ENCODE results near the gene ADNP. TPM values are rescaled to one million over a fixed set of nuclear protein-coding genes. Genes with fewer than 3 reads are reported as not detected.
A peak's percentile ranks its signal among the peaks of the same experiment; 100 is the strongest.
"Not testable (repeated sequence)": the region's sequence is repeated elsewhere in the genome, so short reads cannot be mapped to it uniquely, and the experiment has no call there.

Gene ADNP
- 127 TPM for total RNA-seq

DNA sequence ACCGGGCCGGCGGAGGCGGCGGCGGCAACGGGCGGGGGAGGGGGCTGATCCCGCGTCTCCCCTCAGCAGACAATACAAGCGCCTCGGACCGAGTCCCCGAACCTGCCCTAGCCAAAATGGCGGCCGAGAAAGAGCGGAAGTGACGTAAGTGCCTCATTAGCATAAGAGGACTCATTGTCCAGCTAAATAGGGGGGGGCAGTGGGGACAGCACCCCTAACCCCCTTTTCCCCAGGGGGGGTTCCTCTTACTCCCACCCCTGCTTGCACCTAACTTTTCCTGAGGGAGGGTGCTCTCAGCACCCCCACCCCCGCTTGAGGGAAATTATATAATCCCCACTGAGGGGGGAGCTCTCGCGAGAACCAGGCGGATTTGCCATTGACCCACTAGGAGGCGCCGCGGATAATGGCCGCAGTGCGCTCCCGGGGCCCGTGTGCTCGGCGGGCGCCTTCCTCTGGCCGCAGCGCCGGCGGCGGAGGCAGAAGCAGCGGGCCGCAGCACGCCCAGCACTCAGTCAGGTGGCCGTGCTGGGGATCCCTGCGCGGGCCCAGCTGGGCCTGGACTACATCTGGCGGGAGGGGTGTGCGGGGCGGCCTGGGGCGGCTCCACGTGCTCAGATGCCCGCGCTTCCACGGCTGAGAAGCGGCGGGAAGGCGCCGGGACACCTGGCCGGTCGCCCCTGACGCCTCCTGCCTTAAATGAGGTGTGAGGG lies at the start of gene ADNP:
Gene ADNP (minus strand): TSS at position 132 of the 710 bp plus-strand sequence. CDS start 27,441 bp downstream, outside the sequence.
- peak; percentile 93 for DNase-seq (ENCODE audit: low spot score)

DNA sequence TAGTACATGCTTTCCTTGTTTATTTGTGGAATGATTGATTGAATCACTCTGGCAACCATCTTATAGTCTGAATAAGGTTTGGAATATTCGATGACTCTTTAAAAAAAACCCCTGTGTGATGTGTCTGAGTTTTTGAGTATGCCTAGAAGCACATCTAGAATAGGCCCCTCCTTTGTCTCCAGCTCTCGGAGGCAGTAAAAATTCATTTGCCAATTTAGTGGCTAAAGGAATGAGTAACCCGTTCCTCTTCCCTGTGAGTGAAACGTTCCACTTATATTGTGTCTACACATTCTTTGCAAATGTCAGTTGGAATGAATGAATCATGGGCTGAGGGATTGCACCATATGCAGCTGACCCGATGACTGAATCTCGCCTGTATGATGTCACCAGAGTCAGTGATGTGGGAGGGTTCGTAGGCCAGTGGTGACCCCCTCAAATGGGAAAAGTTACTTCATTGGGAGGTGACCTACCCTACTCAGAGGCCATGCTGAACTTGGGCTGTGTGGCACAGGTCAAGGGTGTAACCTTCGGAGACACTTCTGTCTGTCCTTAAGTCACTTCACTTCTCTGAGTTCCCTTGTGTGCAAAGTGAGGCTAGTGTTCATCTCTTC lies 48.9 kb upstream of the ADNP start:
- DNase-seq (ENCODE audit: low spot score), result no peak

DNA sequence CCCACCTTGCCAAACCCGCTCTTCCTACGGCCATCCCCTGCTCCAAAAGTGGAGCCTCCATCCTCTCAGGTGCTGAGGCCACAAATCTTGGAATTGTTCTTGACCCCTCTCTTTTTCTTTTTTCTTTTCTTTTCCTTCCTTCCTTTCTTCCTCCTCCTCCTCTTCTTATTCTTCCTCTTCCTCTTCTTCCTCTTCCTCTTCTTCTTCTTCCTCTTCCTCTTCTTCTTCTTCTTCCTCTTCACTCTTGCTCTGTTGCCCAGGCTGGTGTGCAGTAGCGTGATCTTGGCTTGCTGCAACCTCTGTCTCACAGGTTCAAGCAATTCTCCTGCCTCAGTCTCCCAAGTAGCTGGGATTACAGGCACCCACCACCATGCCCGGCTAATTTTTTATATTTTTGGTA lies 47.3 kb upstream of the ADNP start:
- DNase-seq (ENCODE audit: low spot score), result not testable (repeated sequence)

DNA sequence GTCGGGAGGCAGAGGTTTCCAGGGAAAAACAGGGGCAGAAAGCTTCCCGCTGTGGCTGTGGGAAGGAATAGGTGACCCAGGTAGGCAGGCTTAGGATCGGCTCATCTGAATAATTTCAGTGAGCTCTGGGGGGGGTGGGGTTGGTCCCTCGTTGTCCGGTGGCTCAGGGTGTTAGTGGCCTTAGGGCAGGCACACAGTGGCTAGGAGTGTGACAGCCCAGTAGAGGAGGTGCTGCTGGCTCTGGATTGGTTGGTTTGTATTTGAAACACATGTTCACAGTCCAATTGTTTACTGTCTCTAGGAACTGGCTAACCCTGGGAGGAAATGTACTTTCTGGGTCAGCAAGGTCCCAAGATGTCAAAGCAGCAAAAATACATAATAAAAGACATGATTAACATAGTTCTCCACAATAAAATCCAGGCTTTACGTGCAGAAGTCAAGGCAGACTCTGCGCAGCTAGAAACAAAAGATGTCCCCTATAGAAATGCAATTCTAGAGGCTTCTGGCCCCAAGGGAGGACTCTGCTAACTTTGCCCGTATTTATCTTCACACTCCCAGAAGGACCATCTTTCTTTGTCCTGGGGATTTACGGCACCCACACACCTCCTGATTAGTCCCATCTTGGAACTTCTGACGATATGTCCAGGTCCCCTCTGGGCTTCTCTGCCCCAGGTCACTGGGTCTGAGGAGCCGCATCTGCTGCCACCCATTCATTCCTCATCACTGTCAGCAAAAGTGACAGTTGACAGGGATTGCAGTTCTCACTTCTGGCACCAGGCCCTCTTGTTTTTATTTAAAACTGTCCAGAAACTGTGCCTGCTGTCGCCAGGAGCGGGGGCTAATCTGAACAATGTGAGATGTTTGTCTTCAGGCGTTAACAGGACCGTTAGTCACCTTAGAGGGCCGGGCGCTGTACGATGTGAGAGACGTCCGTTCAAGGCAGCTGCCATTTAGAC lies 46.1 kb upstream of the ADNP start:
- DNase-seq (ENCODE audit: low spot score), result no peak

DNA sequence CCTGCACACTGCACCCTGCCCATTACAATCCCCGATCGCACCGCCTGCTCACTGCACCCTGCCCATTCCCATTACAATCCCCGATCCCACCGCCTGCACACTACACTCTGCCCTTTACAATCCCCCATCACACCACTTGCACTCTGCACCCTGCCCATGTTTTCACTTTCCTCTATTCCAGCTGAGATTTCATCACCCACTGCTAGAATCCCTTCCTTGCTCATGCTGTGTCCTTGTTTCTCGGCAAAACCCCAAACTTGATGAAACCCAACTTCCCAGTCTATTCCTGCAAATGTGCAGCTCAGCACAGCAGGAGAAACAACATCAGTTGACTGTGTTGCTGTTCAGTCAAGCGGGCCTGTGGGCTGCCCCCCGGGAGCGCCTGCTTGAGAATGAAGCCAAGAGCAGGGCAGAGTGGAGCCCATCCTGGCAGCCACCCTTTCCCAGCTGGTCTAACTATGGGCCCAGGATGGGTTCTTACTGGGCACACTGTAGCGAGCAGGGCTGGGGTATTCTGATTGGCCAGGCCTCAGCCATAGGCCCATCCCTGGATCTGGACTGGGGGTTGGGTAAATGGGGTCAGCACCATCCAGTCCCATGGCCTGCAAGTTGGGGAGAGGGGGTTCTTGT lies 44.6 kb upstream of the ADNP start:
- no peak for DNase-seq (ENCODE audit: low spot score)

DNA sequence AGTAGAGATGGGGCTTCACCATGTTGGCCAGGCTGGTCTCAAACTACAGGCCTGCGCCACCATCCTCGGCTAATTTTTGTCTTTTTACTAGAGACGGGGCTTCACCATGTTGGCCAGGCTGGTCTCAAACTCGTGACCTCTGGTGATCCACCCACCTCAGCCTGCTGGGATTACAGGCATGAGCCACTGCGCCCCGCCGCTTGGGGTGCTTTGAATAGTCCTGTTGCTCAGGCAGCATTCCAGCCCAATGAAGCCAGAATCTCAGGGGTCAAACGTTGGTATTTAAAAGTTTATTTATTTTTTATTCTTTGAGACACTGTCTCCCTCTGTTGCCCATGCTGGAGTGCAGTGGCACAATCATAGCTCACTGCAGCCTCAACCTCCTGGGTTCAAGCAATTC lies 38.7 kb upstream of the ADNP start:
- no peak for DNase-seq (ENCODE audit: low spot score)

DNA sequence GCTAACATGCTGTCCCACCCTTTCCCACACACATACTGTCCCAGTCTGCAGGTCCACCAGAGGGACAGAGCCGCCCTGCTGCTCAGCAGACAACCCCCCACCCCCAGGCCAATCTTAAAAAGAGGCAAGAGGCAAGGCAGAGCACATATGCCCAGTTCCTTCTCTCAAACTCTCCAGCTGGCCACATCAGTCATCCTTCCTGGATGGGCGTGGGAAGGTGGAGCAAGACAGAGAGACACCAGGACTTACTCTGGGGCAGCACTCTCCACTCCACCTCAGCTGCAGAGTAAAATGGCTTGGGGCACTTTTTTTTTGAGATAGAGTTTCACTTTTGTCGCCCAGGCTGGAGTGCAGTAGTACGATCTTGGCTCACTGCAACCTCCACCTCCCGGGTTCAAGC lies 38.2 kb upstream of the ADNP start:
- no peak for DNase-seq (ENCODE audit: low spot score)

DNA sequence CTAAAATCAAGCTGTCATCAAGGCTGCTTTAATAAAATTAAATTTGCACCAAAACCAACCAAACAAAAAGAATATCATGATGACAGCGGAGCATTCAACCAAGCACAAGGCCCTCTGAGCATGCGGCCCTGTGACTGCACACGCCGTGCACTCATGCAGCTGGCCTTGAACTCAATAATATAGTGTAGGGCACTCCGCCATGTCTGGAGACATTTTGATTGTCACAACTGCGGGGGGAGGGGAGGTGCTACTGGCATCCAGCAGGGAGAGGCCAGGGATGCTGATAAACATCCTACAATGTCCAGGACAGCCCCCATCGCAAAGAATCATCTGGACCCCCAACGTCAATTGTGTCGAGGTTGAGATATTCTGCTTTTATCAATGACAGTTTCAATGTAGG lies 37.1 kb upstream of the ADNP start:
- no peak for DNase-seq (ENCODE audit: low spot score)

DNA sequence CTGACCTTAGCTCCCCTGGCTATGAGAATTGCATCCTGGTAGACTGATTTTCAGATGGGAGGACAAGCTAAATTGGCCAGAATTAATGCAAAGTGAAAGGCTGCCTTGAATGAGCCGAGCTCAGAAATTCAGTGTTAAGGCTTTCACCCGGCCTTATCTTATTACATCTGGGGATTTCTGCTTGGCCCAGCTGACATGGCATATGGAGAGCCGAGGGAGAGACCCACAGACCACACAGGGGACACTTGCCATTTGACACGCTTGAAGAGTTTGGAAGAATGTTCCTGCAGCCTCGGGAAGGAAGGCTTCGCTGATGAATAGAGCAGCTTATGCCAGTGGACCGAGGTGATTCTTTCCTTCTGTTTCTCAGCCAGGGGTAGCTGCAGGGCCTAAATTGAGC lies 36.3 kb upstream of the ADNP start:
- DNase-seq (ENCODE audit: low spot score), result no peak

DNA sequence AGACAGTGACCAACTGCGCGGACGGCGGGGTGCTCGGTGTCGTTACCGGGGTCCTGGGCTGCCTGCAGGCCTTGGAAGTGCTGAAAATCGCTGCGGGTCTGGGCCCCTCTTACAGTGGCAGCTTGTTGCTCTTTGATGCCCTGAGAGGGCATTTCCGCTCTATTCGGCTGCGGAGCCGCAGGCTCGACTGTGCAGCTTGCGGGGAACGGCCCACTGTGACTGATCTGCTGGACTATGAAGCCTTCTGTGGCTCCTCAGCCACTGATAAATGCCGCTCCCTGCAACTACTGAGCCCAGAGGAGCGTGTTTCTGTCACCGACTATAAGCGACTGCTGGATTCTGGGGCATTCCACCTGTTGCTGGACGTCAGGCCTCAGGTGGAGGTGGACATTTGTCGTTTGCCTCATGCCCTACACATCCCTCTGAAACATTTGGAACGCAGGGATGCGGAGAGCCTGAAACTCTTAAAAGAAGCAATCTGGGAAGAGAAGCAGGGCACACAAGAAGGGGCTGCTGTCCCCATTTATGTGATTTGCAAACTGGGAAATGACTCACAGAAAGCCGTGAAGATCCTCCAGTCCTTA lies 28.4 kb upstream of the ADNP start:
- no peak for DNase-seq (ENCODE audit: low spot score)

DNA sequence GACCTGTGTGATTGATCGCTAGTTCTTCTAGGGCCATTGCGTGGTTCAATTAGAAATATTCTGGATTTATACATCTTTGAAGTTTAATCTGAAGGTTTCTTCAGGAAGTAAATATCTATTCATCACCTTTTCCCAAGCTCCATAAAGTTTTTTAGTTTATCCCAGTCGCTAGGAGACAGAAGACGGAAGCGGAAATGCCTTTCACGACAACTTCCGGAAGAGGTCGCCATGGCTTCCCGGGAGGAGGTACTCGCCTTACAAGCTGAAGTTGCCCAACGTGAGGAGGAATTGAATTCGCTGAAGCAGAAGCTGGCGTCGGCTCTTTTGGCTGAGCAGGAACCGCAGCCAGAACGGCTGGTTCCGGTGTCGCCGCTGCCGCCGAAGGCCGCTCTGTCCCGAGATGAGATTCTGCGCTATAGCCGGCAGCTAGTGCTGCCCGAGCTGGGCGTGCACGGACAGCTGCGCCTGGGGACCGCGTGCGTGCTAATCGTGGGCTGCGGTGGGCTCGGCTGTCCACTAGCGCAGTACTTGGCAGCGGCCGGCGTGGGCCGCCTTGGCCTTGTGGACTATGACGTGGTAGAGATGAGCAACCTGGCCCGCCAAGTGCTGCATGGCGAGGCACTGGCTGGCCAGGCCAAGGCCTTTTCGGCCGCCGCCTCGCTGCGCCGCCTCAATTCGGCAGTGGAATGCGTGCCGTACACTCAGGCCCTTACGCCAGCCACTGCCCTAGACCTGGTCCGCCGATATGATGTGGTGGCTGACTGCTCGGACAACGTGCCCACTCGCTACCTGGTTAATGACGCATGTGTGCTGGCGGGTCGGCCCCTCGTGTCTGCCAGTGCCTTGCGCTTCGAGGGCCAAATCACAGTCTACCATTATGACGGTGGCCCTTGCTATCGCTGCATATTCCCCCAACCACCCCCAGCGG lies 27.6 kb upstream of the ADNP start, which contains the start of gene MOCS3:
Gene MOCS3 (plus strand): TSS at position 204 of the 928 bp plus-strand sequence. CDS start 25 bp downstream, at position 229.
- peak; percentile 90 for DNase-seq (ENCODE audit: low spot score)

DNA sequence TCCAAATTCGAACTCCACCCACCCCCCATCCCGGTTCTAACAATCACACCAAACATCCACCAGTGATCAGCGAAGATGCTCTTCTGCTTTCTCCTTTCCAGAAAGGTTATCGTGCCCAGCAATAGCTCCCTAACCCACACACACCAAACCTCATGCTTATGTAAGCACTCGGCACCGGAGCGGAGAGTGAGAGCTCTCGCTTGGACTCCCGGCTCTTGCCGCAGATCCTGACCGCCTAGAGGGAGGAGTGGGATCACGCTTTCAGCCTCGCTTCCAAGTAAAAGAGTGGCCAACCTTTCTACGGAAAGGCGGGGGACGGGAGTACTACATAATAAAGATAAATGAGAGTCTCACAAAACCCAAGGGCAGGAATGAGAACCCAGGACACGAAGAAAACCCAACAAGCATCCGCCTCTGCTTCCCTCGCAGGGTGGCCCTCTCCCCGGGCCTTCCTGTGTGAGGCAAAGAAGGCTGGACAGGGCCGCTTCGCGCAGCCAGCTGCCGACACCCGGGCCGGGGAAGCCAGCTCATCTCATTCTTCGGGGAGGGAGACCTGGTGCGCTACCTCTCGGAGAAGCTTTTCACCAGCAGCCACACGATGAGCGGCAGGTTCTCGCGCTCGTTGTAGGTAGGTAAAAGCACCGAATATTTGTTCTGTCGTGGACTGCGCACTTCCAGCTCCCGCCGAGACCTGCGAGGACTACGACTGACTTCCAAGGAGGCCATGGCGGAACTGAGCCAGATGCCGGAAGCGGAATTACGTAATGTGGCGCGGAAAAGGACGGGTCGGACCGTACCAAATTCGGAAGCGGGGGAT lies 26.8 kb upstream of the ADNP start, which contains the start of gene DPM1:
Gene DPM1 (minus strand): TSS at position 735 of the 817 bp plus-strand sequence. CDS start 9 bp downstream, at position 726.
- DNase-seq (ENCODE audit: low spot score), result peak; percentile 91

DNA sequence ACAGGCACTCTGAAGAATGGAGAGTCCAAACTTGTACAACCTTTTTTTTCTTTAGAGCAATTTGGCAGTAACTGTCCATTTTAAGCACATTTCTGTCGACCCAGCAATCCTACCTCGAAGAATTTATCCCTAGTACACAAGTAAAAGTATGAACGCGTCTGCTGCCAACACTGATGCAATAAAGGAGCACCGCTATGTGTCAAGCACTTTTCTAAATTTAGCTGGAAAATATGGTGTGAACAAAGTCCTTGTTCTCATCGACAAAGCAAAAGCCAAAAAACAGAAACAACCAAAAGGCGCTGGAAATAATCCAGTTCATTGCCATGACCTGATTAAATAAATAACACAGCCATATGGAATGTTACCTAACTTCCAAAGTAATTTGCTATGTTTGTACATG lies 26.0 kb upstream of the ADNP start:
- no peak for DNase-seq (ENCODE audit: low spot score)

DNA sequence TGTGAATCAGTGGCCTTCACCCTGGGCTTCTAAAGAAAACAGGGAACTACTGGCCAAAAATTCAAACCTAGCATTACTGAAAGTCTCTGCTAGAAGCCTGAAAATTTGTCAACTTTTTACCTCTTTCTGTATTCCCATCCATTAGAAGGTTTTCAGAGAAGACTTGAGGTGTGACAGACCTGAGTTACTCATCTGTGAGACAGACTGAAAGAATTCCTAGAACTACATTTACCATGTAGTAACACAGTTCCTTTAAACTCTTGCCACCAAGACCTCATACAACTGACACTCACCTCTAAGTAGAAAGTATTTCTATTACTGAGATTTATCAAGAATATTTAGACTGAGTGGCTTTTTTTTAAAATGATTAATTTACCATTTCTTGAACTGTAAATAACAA lies 22.6 kb upstream of the ADNP start:
- no peak for DNase-seq (ENCODE audit: low spot score)

DNA sequence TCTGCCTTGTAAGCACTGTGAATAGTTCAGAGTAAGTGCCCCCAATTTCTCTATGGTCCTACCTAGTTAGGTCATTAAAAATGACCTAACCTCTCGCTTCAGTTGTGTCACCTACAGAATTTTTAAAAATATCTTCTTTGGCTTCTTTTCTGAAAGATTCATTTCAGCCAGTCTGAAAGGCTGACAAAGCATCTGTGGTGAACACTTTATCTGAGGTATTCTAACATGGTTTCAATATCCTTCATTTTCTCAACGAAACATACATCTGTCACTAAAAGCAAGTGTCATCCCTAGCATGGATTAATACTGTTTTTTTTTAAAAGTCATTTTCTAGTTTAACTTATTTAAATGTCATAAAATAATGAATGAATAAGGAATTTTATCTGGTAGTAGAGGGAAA lies 22.0 kb upstream of the ADNP start:
- DNase-seq (ENCODE audit: low spot score), result no peak

DNA sequence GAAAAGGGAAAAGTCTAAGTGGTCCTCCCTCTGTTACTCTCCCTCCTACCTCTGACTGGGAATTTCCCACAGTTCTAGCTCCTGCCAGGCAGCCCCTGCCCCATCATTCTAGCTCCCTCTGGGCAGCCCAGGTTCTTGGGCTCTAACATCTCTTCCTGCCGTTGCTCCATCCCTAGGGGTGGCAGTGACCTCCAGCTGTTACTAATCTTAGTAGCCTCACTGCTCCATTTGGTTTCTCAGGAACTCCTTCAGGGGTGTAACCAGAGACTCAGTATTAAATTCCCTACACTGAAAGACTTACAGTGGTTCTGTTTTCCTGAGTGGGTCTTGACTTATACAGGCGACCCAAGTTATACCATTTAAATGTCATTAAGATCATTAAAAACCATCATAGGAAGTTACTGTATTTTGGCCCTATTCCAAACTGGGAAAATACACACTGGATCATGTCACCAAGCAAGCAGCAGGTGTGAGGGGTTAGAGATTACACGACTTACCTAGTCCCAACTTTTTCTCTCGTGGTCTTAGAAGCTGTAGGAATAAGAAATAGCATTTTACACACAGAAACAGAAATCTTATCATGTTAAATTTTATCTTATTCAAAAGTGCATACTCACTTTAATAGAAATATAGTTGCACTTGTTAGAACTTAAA lies 17.0 kb upstream of the ADNP start:
- no peak for DNase-seq (ENCODE audit: low spot score)

DNA sequence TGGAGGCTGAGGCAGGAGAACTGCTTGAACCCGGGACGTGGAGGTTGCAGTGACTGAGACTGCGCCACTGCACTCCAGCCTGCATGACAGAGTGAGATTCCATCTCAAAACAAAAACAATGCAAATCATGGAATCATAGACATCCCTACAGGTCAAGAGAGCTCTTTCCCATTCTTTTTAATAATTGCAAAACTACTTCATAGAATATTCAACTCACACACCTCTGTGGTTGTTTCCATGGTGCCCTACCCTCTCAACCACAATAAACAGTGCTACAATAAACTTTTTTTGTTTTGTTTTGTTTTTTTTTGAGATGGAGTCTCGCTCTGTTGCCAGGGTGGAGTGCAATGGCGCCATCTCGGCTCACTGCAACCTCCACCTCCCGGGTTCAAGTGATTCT lies 11.8 kb upstream of the ADNP start:
- DNase-seq (ENCODE audit: low spot score), result no peak

DNA sequence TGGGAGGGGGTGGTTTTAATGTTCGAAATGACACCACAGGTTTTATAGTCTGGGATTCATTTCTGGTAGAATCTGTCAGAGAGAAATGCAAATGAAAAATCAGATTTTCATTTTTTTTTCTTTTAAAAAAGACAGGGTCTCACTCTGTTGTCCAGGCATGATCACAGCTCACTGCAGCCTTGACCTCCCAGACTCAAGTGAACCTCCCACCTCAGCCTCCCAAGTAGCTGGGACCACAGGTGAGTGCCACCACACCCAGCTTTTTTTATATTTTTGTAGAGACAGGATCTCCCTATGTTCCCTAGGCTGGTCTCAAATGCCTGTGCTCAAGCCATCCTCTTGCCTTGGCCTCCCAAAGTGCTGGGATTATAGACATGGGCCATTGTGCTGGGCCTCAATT lies 2.4 kb upstream of the ADNP start:
- DNase-seq (ENCODE audit: low spot score), result no peak
